Measurements from ENCODE around the gene ADORA3.

GRCh38 chr1:111471538-111471937 is 31.9 kb downstream of the ADORA3 start:
- TF ChIP-seq CTCF (IDR thresholded peaks at IDR 0.05; ENCODE audit: insufficient read depth, low read length) = no peak
- no peak for TF ChIP-seq REST (IDR thresholded peaks at IDR 0.05; ENCODE audit: insufficient replicate concordance, low read depth)
- TF ChIP-seq GABPA (IDR thresholded peaks at IDR 0.05; ENCODE audit: low read depth) = no peak

Measured in HL-60 (cell line).